Measurements from ENCODE around the gene ZFX.

ZFX gene

DNA sequence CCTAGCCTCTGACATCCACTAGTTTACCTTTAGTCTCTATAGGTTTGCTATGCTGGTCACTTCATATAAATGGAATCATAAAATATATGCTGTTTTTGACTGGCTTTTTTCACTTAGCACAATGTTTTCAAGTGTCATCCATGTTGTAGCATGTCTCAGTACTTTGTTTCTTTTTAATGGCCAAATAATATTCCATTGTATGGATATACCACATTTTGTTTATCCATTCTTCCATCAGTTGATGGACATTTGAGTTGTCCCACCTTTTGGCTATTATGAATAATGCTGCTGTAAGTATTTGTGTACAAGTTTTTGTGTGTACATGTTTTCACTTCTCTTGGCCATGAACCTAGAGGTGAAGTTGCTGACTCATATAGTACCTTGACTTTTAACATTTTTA, 75.7 kb downstream of the ZFX start:
- TF ChIP-seq, protein P1, sequence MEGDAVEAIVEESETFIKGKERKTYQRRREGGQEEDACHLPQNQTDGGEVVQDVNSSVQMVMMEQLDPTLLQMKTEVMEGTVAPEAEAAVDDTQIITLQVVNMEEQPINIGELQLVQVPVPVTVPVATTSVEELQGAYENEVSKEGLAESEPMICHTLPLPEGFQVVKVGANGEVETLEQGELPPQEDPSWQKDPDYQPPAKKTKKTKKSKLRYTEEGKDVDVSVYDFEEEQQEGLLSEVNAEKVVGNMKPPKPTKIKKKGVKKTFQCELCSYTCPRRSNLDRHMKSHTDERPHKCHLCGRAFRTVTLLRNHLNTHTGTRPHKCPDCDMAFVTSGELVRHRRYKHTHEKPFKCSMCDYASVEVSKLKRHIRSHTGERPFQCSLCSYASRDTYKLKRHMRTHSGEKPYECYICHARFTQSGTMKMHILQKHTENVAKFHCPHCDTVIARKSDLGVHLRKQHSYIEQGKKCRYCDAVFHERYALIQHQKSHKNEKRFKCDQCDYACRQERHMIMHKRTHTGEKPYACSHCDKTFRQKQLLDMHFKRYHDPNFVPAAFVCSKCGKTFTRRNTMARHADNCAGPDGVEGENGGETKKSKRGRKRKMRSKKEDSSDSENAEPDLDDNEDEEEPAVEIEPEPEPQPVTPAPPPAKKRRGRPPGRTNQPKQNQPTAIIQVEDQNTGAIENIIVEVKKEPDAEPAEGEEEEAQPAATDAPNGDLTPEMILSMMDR (IDR thresholded peaks at IDR 0.05; ENCODE audit: insufficient read depth, low read length) = no peak
- TF ChIP-seq SPI1 (IDR thresholded peaks at IDR 0.05; ENCODE audit: borderline replicate concordance, low read depth) (no peak), POLR2AphosphoS5 (IDR thresholded peaks at IDR 0.05; ENCODE audit: low read depth) (no peak), GABPA (IDR thresholded peaks at IDR 0.05; ENCODE audit: low read depth) (no peak)
- TF ChIP-seq, protein P2, sequence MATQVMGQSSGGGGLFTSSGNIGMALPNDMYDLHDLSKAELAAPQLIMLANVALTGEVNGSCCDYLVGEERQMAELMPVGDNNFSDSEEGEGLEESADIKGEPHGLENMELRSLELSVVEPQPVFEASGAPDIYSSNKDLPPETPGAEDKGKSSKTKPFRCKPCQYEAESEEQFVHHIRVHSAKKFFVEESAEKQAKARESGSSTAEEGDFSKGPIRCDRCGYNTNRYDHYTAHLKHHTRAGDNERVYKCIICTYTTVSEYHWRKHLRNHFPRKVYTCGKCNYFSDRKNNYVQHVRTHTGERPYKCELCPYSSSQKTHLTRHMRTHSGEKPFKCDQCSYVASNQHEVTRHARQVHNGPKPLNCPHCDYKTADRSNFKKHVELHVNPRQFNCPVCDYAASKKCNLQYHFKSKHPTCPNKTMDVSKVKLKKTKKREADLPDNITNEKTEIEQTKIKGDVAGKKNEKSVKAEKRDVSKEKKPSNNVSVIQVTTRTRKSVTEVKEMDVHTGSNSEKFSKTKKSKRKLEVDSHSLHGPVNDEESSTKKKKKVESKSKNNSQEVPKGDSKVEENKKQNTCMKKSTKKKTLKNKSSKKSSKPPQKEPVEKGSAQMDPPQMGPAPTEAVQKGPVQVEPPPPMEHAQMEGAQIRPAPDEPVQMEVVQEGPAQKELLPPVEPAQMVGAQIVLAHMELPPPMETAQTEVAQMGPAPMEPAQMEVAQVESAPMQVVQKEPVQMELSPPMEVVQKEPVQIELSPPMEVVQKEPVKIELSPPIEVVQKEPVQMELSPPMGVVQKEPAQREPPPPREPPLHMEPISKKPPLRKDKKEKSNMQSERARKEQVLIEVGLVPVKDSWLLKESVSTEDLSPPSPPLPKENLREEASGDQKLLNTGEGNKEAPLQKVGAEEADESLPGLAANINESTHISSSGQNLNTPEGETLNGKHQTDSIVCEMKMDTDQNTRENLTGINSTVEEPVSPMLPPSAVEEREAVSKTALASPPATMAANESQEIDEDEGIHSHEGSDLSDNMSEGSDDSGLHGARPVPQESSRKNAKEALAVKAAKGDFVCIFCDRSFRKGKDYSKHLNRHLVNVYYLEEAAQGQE (IDR thresholded peaks at IDR 0.05; ENCODE audit: insufficient replicate concordance, low read depth) = no peak
- no peak for DNase-seq (ENCODE audit: low read depth in 1 of 2, low spot score in 1 of 2)
- Histone ChIP-seq H3K27me3 (ENCODE audit: insufficient read depth, poor library complexity, severe bottlenecking) (peaks cover 3% of the 10 kb centered on the region), H3K27ac (replicated peaks) (no peak overlapping the region), H3K4me3 (replicated peaks; ENCODE audit: insufficient read depth, low read length) (no peak overlapping the region)

DNA sequence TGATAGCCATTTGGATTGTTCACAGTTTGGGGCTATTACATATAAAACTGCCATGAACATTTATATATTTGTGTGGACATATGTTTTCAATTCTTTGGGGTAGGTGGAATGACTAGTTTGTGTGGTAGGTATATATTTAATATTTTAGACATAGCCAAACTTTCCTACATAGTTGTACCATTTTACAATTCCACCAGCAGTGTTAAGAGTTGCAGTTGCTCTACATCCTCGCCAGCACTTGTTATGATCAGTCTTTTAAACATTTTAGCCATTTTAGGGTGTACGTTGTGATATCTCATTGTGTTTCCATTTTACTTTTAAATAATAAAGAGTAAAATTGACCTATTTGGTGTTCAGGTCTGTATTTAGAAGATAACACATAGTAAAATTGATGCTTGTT, 76.6 kb downstream of the ZFX start:
- H3K27me3 ChIP-seq (ENCODE audit: insufficient read depth, poor library complexity, severe bottlenecking) = peaks cover 3% of the 10 kb centered on the region
- TF ChIP-seq, protein P1 (IDR thresholded peaks at IDR 0.05; ENCODE audit: insufficient read depth, low read length) = no peak
- TF ChIP-seq SPI1 (IDR thresholded peaks at IDR 0.05; ENCODE audit: borderline replicate concordance, low read depth) (no peak), GABPA (IDR thresholded peaks at IDR 0.05; ENCODE audit: low read depth) (no peak), POLR2AphosphoS5 (IDR thresholded peaks at IDR 0.05; ENCODE audit: low read depth) (no peak)
- TF ChIP-seq, protein P2 (IDR thresholded peaks at IDR 0.05; ENCODE audit: insufficient replicate concordance, low read depth) = no peak
- DNase-seq (ENCODE audit: low read depth in 1 of 2, low spot score in 1 of 2) = no peak
- H3K4me3 ChIP-seq (replicated peaks; ENCODE audit: insufficient read depth, low read length) = no peak overlapping the region
- H3K27ac ChIP-seq (replicated peaks) = no peak overlapping the region

DNA sequence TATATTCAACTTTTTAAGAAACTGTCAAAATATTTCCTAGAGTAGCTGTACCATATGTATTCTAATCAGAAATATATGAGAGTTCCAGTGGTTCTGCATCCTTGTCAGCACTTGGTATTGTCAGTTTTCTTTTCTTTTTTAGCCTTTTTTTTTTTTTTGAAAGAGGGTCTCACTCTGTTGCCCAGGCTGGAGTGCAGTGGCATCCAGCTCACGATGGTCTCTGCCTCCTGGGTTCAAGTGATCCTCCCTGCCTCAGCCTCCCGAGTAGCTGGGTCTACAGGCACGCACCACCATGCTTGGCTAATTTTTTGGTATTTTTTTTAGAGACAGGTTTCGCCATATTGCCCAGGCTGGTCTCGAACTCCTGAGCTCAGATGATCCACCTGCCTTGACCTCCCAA, 79.1 kb downstream of the ZFX start:
- TF ChIP-seq SPI1 (IDR thresholded peaks at IDR 0.05; ENCODE audit: borderline replicate concordance, low read depth) (no peak), POLR2AphosphoS5 (IDR thresholded peaks at IDR 0.05; ENCODE audit: low read depth) (no peak)
- TF ChIP-seq, protein P1 (IDR thresholded peaks at IDR 0.05; ENCODE audit: insufficient read depth, low read length) = no peak
- TF ChIP-seq, protein P2 (IDR thresholded peaks at IDR 0.05; ENCODE audit: insufficient replicate concordance, low read depth) = no peak
- Histone ChIP-seq H3K4me3 (replicated peaks; ENCODE audit: insufficient read depth, low read length) (no peak overlapping the region), H3K27me3 (ENCODE audit: insufficient read depth, poor library complexity, severe bottlenecking) (no peaks in the 10 kb centered on the region), H3K27ac (replicated peaks) (no peak overlapping the region)
- no peak for DNase-seq (ENCODE audit: low read depth in 1 of 2, low spot score in 1 of 2)

Measured in HL-60 (cell line).